Smooth muscle cell (in vitro differentiated cells): ENCODE measurements around the gene IGF2R. TPM values are rescaled to one million over a fixed set of nuclear protein-coding genes. Genes with fewer than 3 reads are reported as not detected.

Source experiments
- DNase-seq: peaks from one replicate; lab custom pipeline; 2025; ENCODE audit not compliant: unreplicated experiment; lab: John Stamatoyannopoulos, UW
- H2AFZ ChIP-seq: fragments of 200-600 bp; sonication (generic); 2 replicates; pipeline ENCODE4 v1.6.0; 2016; ENCODE audit warnings: antibody characterized with exemption, low read depth, mild to moderate bottlenecking
- H3F3A ChIP-seq: fragments of 200-600 bp; sonication (generic); 2 replicates; pipeline ENCODE4 v1.6.0; 2017; ENCODE audit warnings: antibody characterized with exemption, low read depth
- H3K27ac ChIP-seq: fragments of 200-600 bp; sonication (generic); 2 replicates; pipeline ENCODE4 v1.5.1; 2016; ENCODE audit warnings: low read depth, mild to moderate bottlenecking
- H3K27me3 ChIP-seq: fragments of 200-600 bp; sonication (generic); 2 replicates; pipeline ENCODE4 v1.6.1; 2016; ENCODE audit warnings: low read depth, mild to moderate bottlenecking
- H3K36me3 ChIP-seq: fragments of 200-600 bp; sonication (generic); 2 replicates; pipeline ENCODE4 v1.5.1; 2016; ENCODE audit warnings: low read depth
- H3K4me1 ChIP-seq: fragments of 200-600 bp; sonication (generic); 2 replicates; pipeline ENCODE4 v1.5.1; 2016; ENCODE audit warnings: low read depth
- H3K4me2 ChIP-seq: fragments of 200-600 bp; sonication (generic); 2 replicates; pipeline ENCODE4 v1.6.0; 2016; ENCODE audit warnings: mild to moderate bottlenecking
- H3K4me3 ChIP-seq: fragments of 200-600 bp; sonication (generic); 2 replicates; pipeline ENCODE4 v1.5.1; 2016; ENCODE audit warnings: mild to moderate bottlenecking
- H3K79me2 ChIP-seq: fragments of 200-600 bp; sonication (generic); 2 replicates; pipeline ENCODE4 v1.6.0; 2016; ENCODE audit warnings: low read depth, mild to moderate bottlenecking
- H3K9ac ChIP-seq: fragments of 200-600 bp; sonication (generic); 2 replicates; pipeline ENCODE4 v1.6.0; 2016; ENCODE audit warnings: low read depth
- H3K9me3 ChIP-seq: fragments of 200-600 bp; sonication (generic); replicated peaks from 2 replicates; pipeline ENCODE4 v1.5.1; 2016; ENCODE audit warnings: low read depth
- H4K20me1 ChIP-seq: fragments of 200-600 bp; sonication (generic); 2 replicates; pipeline ENCODE4 v1.6.0; 2016; ENCODE audit warnings: low read depth
- CTCF ChIP-seq: fragments of 200-600 bp; sonication (generic); IDR thresholded peaks from 2 replicates; pipeline ENCODE4 v1.5.1; 2017; ENCODE audit warnings: borderline replicate concordance, mild to moderate bottlenecking, antibody characterized with exemption; ENCODE audit not compliant: insufficient read depth, poor library complexity, severe bottlenecking
- WGBS: methylation state at CpG from one replicate; pipeline ENCODE4 v1.1.7; 2016; ENCODE audit warnings: low lambda C conversion rate; 5-methylcytosine and 5-hydroxymethylcytosine counted together
- polyA plus RNA-seq: library from polyadenylated mRNA; unstranded; fragments of >200 nt; fragmentation: Nextera tagmentation; extraction: Ambion mirVana; gene quantifications from 2 replicates; pipeline ENCODE4 v1.2.1, GENCODE V29; 2016
- total RNA-seq: library from RNA; depleted of rRNA; stranded (reverse); fragments of >200 nt; gene quantifications from 2 replicates; pipeline ENCODE4 v1.2.3, GENCODE V29; 2014

The IGF2R gene
- total and polyA plus RNA-seq, 2 experiments from 2014 or later, result 44.7 to 77.4 TPM

GRCh38 chr6:159983641-159984080 is 14.8 kb downstream of the IGF2R start:
- Histone ChIP-seq H3K9ac (peak overlapping the region; percentile 15), H3K27me3 (no peaks in the 10 kb centered on the region), H3K27ac (peak overlapping the region; percentile 71), H4K20me1 (peaks cover 100% of the 10 kb centered on the region), H3K4me2 (peak overlapping the region; percentile 58), H2AFZ (no peak overlapping the region), H3K4me1 (peaks cover 15% of the 10 kb centered on the region), H3K4me3 (no peak overlapping the region), H3F3A (peaks cover 8% of the 10 kb centered on the region), H3K9me3 (no peaks in the 10 kb centered on the region), H3K36me3 (no peaks in the 10 kb centered on the region), H3K79me2 (peaks cover 99% of the 10 kb centered on the region)
- no peak for TF ChIP-seq CTCF
- no peak for DNase-seq
- 37% methylated on average over 2 of the region's 2 CpGs for WGBS

GRCh38 chr6:159984268-159984786 is 15.4 kb downstream of the IGF2R start:
- Histone ChIP-seq H3K9me3 (no peaks in the 10 kb centered on the region), H3K27me3 (no peaks in the 10 kb centered on the region), H2AFZ (no peak overlapping the region), H3K27ac (peak overlapping the region; percentile 71), H4K20me1 (peaks cover 100% of the 10 kb centered on the region), H3F3A (peaks cover 8% of the 10 kb centered on the region), H3K4me1 (peaks cover 8% of the 10 kb centered on the region), H3K4me2 (no peak overlapping the region), H3K36me3 (no peaks in the 10 kb centered on the region), H3K4me3 (no peak overlapping the region), H3K79me2 (peaks cover 98% of the 10 kb centered on the region), H3K9ac (peak overlapping the region; percentile 15)
- no peak for DNase-seq
- 73% methylated on average over 11 of the region's 11 CpGs for WGBS
- no peak for TF ChIP-seq CTCF

- peaks cover 8% of the 10 kb centered on the region for H3F3A ChIP-seq
- H2AFZ ChIP-seq, result no peak overlapping the region
- H3K4me2 ChIP-seq, result no peak overlapping the region
- no peak for DNase-seq
- H3K4me3 ChIP-seq, result no peak overlapping the region
- no peaks in the 10 kb centered on the region for H3K36me3 ChIP-seq
- H3K9me3 ChIP-seq, result no peaks in the 10 kb centered on the region
- H3K9ac ChIP-seq, result no peak overlapping the region
- H4K20me1 ChIP-seq, result peaks cover 100% of the 10 kb centered on the region
- H3K27me3 ChIP-seq, result no peaks in the 10 kb centered on the region
- H3K79me2 ChIP-seq, result peaks cover 98% of the 10 kb centered on the region
- H3K27ac ChIP-seq, result peak overlapping the region; percentile 71
- 91% methylated on average over 11 of the region's 11 CpGs for WGBS
- H3K4me1 ChIP-seq, result peaks cover 7% of the 10 kb centered on the region
- TF ChIP-seq CTCF, result no peak
These were observed 16.5 kb downstream of the IGF2R start for GRCh38 chr6:159985296-159985945.
